ENCODE measurements around the gene MATN3.
A peak's percentile ranks its signal among the peaks of the same experiment; 100 is the strongest.
"Not testable (repeated sequence)": the region's sequence is repeated elsewhere in the genome, so short reads cannot be mapped to it uniquely, and the experiment has no call there.

The MATN3 gene

GRCh38 chr2:20012282-20013125 lies at the start of gene MATN3:
Gene MATN3 (minus strand): TSS chr2:20012668. CDS start chr2:20012631, 37 bp downstream.
- no peak for FAIRE-seq

DNA sequence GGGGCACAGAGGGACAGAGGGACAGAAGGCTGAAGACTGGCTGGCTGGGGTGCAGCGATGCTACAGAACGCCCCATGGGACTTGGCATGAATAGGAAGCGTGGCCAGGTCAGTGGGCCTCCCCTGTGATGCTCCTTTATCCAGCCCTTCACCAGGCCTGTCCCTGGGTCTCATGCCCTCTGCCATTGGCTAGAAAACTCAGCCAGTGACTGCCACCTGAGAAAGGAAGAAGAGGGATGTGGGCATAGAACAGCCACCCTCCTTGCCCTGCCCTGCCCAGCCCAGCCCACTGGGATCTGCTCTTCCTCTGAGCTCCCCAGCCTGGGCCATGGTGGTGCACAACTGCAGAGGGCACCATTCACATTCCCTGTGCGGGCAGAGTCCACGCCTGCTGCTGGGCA lies 49.5 kb upstream of the MATN3 start:
- FAIRE-seq = no peak

- no peak for FAIRE-seq
These were observed 49.0 kb upstream of the MATN3 start for GRCh38 chr2:20061476-20061875.

DNA sequence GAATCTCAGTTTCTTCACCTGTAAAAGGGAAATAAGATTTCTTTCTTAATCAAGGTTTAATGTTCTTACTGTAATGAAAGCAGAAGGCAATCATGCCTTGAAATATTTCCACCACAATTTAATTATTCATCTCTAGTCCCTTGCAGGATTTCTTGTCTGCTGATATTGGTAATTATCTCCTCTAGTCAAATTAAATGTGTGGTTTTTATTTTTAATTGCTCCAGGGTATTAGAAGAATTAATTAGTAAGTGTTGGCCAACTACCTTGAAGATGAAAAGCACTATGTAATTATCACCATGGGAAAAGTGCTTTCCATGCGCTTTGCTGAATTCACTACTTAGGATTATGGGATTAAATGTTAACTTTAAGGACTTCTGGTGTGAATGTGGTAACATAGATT lies 47.6 kb upstream of the MATN3 start:
- FAIRE-seq = no peak

GRCh38 chr2:20057268-20057667 lies 44.8 kb upstream of the MATN3 start:
- no peak for FAIRE-seq

GRCh38 chr2:20054931-20055330 lies 42.5 kb upstream of the MATN3 start:
- no peak for FAIRE-seq

GRCh38 chr2:20054119-20054518 lies 41.7 kb upstream of the MATN3 start:
- no peak for FAIRE-seq

GRCh38 chr2:20052861-20053281 lies 40.4 kb upstream of the MATN3 start:
- no peak for FAIRE-seq

DNA sequence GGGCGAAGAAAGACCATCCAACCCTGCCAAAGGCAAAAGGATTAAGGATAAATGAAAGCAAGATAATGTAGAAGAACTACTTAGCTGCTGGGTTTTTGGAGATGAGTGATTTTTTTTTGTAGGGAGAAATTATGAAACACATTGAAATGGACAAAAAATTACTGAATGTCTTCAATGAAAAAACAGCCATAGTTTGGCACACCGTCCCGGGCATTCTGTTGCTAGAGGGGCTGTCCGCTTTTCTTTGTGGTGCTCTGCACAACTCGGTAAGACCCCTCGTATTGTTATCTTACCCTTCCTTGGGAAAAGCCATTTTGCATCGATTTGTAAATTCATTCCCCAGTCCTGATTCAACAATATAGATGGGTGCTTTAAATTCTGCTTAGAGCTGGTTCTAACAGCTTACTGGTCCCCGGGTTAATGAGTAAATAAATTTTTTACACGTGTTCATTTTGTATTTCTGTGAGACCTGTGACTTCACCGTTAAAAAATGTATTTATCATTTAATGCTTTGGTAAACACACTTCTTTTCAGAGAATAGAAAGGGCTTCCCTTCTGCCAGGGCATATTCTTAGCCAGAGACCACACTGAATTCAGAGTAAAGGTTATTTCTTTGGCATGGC lies 39.9 kb upstream of the MATN3 start:
- no peak for FAIRE-seq

DNA sequence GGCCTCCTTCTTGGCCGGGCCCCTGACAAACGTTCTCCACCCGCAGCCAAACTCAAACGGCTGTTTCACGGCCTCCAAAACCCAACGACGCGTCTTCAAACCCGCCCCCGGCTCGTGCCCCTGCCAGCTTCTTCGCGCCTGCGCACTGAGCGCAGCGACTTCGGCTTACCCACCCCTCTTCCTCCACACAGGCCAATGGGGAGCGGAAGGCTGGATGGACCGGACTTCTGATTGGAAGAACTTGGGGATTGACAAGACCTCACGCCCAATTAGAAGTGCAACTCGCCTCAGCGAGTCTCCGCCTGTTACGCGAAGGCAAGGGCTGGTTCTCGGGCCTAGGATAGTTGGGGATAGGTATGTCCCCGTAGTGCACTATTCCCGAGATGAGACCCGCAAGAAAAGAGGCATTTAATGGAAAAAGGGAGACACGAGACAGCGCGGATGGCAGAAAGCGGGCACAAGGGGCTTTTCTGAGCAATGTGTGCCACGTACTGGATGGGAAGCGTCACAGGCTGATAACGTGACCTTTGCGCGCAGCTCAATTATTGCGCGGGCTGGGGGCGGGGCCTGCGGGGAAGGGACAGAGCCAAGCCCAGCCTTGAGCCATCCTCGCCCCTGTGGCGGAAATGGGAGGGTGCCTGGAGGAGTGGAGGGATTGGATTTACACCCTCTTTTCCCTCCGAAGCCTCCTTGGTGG lies 39.2 kb upstream of the MATN3 start, which contains the start of gene LAPTM4A:
LAPTM4A (minus strand) TSS at position 97 of the 697 bp plus-strand sequence. CDS start 108 bp downstream, outside the sequence.
- peak; percentile 96 for FAIRE-seq

DNA sequence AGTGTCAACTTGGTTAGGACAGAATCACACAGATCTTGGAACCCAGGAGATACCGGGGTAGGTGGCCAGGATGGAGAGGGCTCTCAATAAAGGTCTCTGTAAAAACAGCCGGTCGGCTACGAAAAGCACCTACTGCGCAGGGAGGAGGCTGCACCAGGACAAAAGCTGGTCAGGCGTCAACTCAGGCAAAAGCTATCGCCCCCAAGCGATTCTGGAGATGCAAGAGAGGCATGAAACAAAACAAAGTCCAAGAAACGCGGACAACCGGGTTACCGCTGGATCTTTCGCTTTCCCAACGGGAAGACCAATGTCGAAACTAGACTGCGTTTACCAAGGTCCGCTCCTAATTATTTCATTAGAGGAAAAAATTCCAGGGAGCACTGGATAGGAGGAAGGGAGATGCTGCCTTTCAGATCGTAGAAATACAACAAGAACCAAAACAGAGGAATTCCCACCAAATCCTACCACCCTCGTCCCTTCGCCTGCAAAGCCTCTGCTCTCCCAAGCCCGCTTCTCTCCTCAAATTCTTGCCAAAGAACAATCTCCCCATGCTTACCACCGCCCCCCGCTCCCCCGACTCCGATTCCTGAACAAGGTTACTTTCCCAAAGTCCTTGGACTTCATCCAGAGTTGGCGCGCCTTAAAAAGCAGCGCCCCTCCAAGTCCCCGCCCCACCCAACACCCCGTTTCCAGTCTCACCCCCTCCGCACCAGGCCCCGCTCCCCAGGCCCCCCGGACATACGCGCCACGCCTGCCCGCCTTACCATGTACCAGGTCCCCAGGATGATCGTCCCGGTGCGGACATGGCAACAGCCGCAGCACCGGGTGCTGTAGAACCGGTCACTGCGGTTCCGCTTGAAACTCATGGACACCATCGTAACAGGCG lies 38.4 kb upstream of the MATN3 start:
- no peak for FAIRE-seq

GRCh38 chr2:20050104-20050645 lies 37.7 kb upstream of the MATN3 start:
- no peak for FAIRE-seq

DNA sequence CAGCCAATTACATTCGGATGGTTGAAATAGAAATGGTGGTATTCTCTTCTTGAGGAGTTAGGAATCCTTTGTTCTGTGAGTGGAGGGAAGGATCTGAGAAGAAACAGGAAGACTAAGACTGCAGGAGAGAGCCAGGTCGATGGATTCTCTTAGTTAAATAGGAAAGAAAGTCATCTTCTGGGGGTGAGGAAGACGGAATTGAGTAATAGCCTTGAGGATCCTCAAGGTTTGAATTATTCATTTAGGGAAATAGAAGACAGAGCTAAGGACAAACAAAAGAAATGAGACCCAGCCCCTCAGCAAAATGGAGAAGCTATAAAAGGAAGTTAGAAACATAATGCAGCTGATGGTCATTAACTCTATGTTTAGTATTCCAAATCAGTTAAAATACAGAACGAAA lies 37.2 kb upstream of the MATN3 start:
- no peak for FAIRE-seq

GRCh38 chr2:20048488-20049448 lies 36.3 kb upstream of the MATN3 start:
- FAIRE-seq = no peak

GRCh38 chr2:20045712-20046292 lies 33.3 kb upstream of the MATN3 start:
- not testable (repeated sequence) for FAIRE-seq

DNA sequence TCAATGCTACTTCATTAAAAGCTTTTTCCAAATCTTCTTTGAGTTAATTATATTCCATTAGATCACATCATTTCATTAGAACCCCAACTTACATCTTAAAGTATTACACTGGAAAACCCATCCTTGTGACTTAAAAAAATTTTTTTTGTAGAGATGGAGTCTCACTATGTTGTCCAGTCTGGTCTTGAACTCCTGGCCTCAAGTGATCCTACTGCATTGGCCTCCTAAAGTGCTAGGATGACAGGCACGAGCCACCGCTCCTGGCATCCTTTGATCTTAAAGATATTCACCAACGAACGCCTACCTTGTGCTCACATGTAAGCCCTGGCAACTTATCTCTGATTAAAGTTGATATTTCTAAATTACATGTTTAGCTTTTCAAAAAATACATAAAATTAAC lies 32.3 kb upstream of the MATN3 start:
- no peak for FAIRE-seq

GRCh38 chr2:20042531-20042930 lies 30.1 kb upstream of the MATN3 start:
- FAIRE-seq = no peak

DNA sequence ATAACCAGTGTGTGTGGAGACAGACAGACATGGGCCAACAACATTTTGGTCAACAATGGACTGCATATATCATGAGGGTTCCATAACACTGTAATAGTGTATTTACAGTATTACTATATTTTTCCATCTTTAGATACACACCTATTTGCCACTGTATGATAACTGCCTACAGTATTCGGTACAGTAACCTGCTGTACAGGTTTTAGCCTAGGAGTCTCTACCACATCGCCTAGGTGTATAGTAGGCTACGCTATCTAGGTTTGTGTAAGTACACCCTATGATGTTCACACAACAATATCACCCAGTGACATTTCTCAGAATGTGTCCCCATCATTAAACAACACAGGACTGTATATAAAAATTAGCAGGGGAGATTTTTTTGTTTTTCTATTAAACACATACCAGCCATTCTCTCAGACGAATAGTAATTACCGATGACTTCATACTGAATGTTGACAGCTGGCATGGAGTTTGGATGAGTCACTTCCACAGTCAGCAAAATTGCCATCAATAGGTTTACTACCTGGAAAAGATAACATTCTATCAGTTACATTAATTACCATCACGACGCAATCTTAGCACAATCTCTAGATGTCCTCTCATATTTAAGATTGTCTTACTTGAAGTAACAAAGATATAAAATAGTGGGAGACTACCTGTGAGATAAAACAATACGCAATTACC lies 28.2 kb upstream of the MATN3 start:
- FAIRE-seq = no peak

DNA sequence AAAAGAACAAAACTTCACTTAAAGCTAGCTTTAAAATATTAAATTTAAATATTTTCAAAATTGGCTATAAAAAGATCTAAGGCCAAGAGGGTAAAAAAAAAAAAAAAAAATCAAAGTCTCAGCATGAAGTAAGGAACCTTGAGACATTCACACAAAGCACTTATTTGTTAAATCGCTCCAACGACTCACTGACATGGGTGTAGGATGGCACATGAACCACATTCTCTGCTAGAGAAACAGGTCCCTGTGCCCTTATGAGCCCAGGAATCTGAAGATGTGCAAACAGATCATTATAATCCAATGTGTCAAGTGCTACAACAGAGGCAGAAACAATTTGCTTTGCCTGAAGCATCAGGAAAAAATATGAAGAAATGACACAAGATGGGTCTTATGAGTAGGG lies 25.2 kb upstream of the MATN3 start:
- no peak for FAIRE-seq
